ENCODE measurements around the gene OR5H15. TPM values are rescaled to one million over a fixed set of nuclear protein-coding genes. Genes with fewer than 3 reads are reported as not detected.
"Not testable (repeated sequence)": the region's sequence is repeated elsewhere in the genome, so short reads cannot be mapped to it uniquely, and the experiment has no call there.

OR5H15 gene
- total RNA-seq (not detected), polyA plus RNA-seq (not detected)
- long read RNA-seq, donor 1, result 0 reads
- long read RNA-seq, donor 2, result 0 reads

DNA sequence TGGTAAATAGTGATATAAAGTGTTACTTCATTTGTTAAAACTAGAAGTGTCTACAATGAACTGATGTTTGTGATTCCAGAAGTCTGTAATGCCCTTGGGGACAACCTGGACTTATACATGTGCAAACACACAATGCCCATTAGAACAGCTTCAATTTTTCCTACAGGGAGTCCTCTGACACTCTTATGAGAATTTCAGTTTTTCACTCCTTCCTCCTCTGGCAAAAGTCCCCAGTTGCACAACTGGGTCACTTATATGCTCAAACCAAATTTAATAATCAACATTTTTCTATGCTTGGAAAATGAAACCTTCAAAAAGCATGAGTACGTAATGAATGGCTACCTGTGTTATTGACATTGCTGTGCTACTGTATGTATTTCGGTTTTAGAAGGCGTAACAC is at the start of gene OR5H15:
Gene OR5H15 (plus strand): TSS at position 301 of the 400 bp plus-strand sequence. CDS start 2,004 bp downstream, outside the sequence.
- DNase-seq, result no peak
- Histone ChIP-seq H3K9me3 (no peaks in the 10 kb centered on the region), H3K36me3 (no peaks in the 10 kb centered on the region), H3K4me3 (no peak within 1 kb of the TSS), H3K27ac (no peak within 1 kb of the TSS), H3K27me3 (replicated peaks in 1 of 7) (no peaks in the 10 kb centered on the region), H3K4me1 (no peaks in the 10 kb centered on the region)
- WGBS, 5 donors, result 90 to 96% (median 92%) methylated on average over 3 of the region's 3 CpGs
- intact Hi-C loops (cut with DNase I; ENCODE audit: low total_unique reads), result no loop called here
- TF ChIP-seq, protein P1, sequence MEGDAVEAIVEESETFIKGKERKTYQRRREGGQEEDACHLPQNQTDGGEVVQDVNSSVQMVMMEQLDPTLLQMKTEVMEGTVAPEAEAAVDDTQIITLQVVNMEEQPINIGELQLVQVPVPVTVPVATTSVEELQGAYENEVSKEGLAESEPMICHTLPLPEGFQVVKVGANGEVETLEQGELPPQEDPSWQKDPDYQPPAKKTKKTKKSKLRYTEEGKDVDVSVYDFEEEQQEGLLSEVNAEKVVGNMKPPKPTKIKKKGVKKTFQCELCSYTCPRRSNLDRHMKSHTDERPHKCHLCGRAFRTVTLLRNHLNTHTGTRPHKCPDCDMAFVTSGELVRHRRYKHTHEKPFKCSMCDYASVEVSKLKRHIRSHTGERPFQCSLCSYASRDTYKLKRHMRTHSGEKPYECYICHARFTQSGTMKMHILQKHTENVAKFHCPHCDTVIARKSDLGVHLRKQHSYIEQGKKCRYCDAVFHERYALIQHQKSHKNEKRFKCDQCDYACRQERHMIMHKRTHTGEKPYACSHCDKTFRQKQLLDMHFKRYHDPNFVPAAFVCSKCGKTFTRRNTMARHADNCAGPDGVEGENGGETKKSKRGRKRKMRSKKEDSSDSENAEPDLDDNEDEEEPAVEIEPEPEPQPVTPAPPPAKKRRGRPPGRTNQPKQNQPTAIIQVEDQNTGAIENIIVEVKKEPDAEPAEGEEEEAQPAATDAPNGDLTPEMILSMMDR (IDR thresholded peaks at IDR 0.05 in 8 of 11, conservative IDR thresholded peaks at IDR 0.05 in 3 of 11), result no peak
- TF ChIP-seq POLR2A (IDR thresholded peaks at IDR 0.05) (no peak), POLR2AphosphoS5 (IDR thresholded peaks at IDR 0.05) (no peak)

DNA sequence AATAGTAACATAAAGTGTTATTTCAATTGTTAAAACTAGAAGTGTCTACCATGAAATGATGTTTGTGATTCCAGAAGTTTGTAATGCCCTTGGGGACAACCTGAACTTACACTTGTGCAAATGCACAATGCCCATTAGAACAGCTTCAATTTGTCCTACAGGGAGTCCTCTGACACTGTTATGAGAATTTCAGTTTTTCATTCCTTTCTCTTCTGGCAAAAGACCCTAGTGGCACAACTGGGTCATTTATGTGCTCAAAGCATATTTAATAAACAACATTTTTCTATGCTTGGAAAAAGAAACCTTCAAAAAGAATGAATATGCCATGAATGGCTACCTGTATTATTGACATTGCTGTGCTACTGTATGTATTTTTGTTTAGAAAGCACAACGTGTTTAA is 36.1 kb upstream of the OR5H15 start, which contains the start of gene OR5H1:
Gene OR5H1 (plus strand): TSS at position 301 of the 400 bp plus-strand sequence. CDS start 1,977 bp downstream, outside the sequence.
- Histone ChIP-seq H3K4me1 (no peaks in the 10 kb centered on the region), H3K27ac (no peak within 1 kb of the TSS), H3K4me3 (no peak within 1 kb of the TSS), H3K9me3 (no peaks in the 10 kb centered on the region), H3K36me3 (no peaks in the 10 kb centered on the region), H3K27me3 (replicated peaks in 1 of 7) (no peaks in the 10 kb centered on the region)
- intact Hi-C loops (cut with DNase I; ENCODE audit: low total_unique reads), result no loop called here
- WGBS, 5 donors, result 63 to 80% (median 71%) methylated on average over 1 of the region's 1 CpG
- TF ChIP-seq, protein P1 (IDR thresholded peaks at IDR 0.05 in 8 of 11, conservative IDR thresholded peaks at IDR 0.05 in 3 of 11), result no peak
- TF ChIP-seq POLR2A (IDR thresholded peaks at IDR 0.05) (no peak), POLR2AphosphoS5 (IDR thresholded peaks at IDR 0.05) (no peak)
- no peak for DNase-seq

DNA sequence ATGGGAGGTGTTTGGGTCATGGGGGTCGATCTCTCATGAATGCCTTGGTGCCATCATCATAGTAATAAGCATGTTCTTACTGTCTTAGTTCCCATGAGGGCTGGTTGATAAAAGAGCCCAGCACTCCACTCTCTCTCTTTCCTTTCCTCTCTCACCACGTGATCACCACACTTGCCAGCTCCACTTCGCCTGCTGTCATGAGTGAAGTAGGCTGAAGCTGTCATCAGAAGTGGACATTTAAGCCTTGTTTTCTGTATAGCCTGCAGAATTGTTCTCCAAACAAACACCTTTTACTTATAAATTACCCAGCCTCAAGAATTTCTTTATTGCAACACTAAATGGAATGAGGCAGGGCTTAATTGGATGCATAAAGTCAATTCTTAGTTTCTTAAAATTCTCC is 29.9 kb upstream of the OR5H15 start:
- DNase-seq, result no peak
- no peak for TF ChIP-seq POLR2A (IDR thresholded peaks at IDR 0.05)
- TF ChIP-seq, protein P1 (IDR thresholded peaks at IDR 0.05 in 8 of 11, conservative IDR thresholded peaks at IDR 0.05 in 3 of 11), result no peak
- TF ChIP-seq POLR2AphosphoS5 (IDR thresholded peaks at IDR 0.05), result no peak
- H3K27me3 ChIP-seq (replicated peaks in 1 of 7), result no peaks in the 10 kb centered on the region
- no peaks in the 10 kb centered on the region for H3K9me3 ChIP-seq
- no peak overlapping the region for H3K27ac ChIP-seq
- intact Hi-C loops (cut with DNase I; ENCODE audit: low total_unique reads), result no loop called here
- H3K36me3 ChIP-seq, result no peaks in the 10 kb centered on the region
- H3K4me1 ChIP-seq, result no peaks in the 10 kb centered on the region
- no peak overlapping the region for H3K4me3 ChIP-seq
- WGBS, 5 donors, result 59 to 75% (median 69%) methylated on average over 3 of the region's 3 CpGs

DNA sequence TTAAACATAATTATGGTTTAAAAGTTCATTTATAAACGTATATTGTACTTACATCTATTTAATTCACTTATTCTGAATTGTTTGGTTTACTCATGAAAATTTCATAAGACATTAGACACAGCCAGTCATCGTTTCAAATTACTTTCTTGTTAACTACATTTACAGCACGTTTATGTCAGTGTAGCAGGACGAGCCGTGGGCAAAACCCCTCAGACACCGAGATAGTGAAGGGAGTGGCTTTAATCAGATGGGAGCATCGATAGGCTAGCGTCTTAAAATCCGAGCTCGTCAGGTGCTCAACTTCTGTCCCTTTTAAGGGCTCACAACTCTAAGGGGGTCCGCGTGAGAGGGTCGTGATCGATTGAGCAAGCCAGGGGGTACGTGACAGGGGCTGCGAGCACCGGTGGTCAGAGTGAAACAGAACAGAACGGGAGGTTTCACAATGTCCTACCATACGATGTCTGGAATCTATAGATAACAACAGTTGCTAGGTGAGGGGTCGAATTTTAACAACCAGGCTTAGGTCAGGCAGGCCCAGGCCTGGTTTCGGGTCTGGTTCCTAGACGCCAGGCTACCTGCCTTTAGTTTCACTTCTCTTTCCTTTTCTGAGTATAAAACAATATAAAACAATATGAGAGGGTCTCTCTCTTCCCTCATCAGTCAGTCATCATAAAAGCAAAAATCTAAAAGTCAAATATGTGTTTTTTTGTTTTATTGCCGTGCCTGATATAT is 28.5 kb upstream of the OR5H15 start:
- H3K27ac ChIP-seq; H3K4me1 ChIP-seq; DNase-seq; H3K4me3 ChIP-seq; H3K9me3 ChIP-seq; intact Hi-C loops (cut with DNase I; ENCODE audit: low total_unique reads); H3K36me3 ChIP-seq; H3K27me3 ChIP-seq (replicated peaks in 1 of 7): not testable (repeated sequence)
- WGBS, 5 donors, result 81 to 87% (median 83%) methylated on average over 23 of the region's 23 CpGs
